ENCODE results near the gene SLC46A2. TPM values are rescaled to one million over a fixed set of nuclear protein-coding genes. Genes with fewer than 3 reads are reported as not detected.

SLC46A2 gene
- total and polyA plus RNA-seq, 2 of the 13 experiments (the other 11 are each of a cell fraction or from before 2014, with no cell fraction given), result not detected

- peak; percentile 98 for FAIRE-seq
- in situ Hi-C loops (cut with HindIII; ENCODE audit: extremely low pct_ligation_motif_present, low pct_unique_long_range_greater_than_20kb) (no loop called here), intact Hi-C loops (cut with micrococcal nuclease; ENCODE audit: unreplicated experiment) (no loop called here)
- peak; percentile 87 for DNase-seq (ENCODE audit: low spot score)
- Histone ChIP-seq H3K27me3 (ENCODE audit: control insufficient read depth in 1 of 2, insufficient read depth in 2 of 2, low read length in 2 of 2) (no peaks in the 10 kb centered on the region), H3K4me1 (ENCODE audit: insufficient read depth, low read length) (peaks cover 41% of the 10 kb centered on the region), H3K9me3 (ENCODE audit: low read length) (no peaks in the 10 kb centered on the region), H3K36me3 (replicated peaks in 1 of 2; ENCODE audit: control insufficient read depth in 1 of 2, insufficient read depth in 2 of 2, low read length in 2 of 2) (peaks cover 0 to 9% of the 10 kb centered on the region in 2 experiments; a peak in 3 of 5 replicates), H3K4me2 (ENCODE audit: low read depth, low read length) (peak overlapping the region; percentile 37; the same call in 1 of the 2 replicates), H3K79me2 (ENCODE audit: insufficient read depth, low read length) (no peaks in the 10 kb centered on the region), H4K20me1 (ENCODE audit: insufficient read depth, low read length) (no peaks in the 10 kb centered on the region), H3K4me3 (replicated peaks in 1 of 3; ENCODE audit: insufficient read depth in 1 of 3, low read depth in 2 of 3, low read length in 3 of 3) (no peak overlapping the region), H2AFZ (ENCODE audit: low read length) (no peak overlapping the region), H3K27ac (ENCODE audit: extremely low read length, insufficient read depth, low read length) (peak overlapping the region; percentile 51), H3K9ac (ENCODE audit: insufficient read depth, low read depth, low read length) (no peak overlapping the region)
- WGBS (ENCODE audit: low lambda C conversion rate), result 10% methylated on average over 5 of the region's 5 CpGs
- BruUV-seq (replicated peaks), result no TSS peak
- ChIA-PET CTCF (ENCODE audit: low intra/inter-chr PET ratio, low total read pairs) (interaction anchor here (1.1 kb wide), 1 partner anchor 25 kb away, joined by 4 read pairs; no protein-coding TSS in a partner anchor), POLR2A (interaction anchor here (0.7 kb wide), 1 partner anchor 281 kb away, joined by 3 read pairs; the partner anchor contains the start of gene SLC31A2)
- peak; percentile 98 for ATAC-seq
- no peak for TF ChIP-seq ZNF563 (CRISPR knock-in tag; IDR thresholded peaks at IDR 0.05)
- no peak for TF ChIP-seq NKX3-1 (CRISPR knock-in tag; IDR thresholded peaks at IDR 0.05)
- no peak for TF ChIP-seq ZNF276 (CRISPR knock-in tag; IDR thresholded peaks at IDR 0.05; ENCODE audit: low read depth)
- TF ChIP-seq, protein P1, sequence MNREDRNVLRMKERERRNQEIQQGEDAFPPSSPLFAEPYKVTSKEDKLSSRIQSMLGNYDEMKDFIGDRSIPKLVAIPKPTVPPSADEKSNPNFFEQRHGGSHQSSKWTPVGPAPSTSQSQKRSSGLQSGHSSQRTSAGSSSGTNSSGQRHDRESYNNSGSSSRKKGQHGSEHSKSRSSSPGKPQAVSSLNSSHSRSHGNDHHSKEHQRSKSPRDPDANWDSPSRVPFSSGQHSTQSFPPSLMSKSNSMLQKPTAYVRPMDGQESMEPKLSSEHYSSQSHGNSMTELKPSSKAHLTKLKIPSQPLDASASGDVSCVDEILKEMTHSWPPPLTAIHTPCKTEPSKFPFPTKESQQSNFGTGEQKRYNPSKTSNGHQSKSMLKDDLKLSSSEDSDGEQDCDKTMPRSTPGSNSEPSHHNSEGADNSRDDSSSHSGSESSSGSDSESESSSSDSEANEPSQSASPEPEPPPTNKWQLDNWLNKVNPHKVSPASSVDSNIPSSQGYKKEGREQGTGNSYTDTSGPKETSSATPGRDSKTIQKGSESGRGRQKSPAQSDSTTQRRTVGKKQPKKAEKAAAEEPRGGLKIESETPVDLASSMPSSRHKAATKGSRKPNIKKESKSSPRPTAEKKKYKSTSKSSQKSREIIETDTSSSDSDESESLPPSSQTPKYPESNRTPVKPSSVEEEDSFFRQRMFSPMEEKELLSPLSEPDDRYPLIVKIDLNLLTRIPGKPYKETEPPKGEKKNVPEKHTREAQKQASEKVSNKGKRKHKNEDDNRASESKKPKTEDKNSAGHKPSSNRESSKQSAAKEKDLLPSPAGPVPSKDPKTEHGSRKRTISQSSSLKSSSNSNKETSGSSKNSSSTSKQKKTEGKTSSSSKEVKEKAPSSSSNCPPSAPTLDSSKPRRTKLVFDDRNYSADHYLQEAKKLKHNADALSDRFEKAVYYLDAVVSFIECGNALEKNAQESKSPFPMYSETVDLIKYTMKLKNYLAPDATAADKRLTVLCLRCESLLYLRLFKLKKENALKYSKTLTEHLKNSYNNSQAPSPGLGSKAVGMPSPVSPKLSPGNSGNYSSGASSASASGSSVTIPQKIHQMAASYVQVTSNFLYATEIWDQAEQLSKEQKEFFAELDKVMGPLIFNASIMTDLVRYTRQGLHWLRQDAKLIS (CRISPR knock-in tag; IDR thresholded peaks at IDR 0.05), result no peak
- TF ChIP-seq ZNF775 (CRISPR knock-in tag; IDR thresholded peaks at IDR 0.05; ENCODE audit: borderline replicate concordance), result no peak
- 0 out of 2 replicates have a peak, but pooled peaks have one; percentile 31 for TF ChIP-seq IRF2 (CRISPR knock-in tag; IDR thresholded peaks at IDR 0.05)
- TF ChIP-seq GATAD1 (CRISPR knock-in tag; IDR thresholded peaks at IDR 0.05), result no peak
- no peak for TF ChIP-seq ZNF615 (CRISPR knock-in tag; IDR thresholded peaks at IDR 0.05; ENCODE audit: borderline replicate concordance)
- peak; percentile 58 for TF ChIP-seq TEAD3 (CRISPR knock-in tag; optimal IDR thresholded peaks at IDR 0.05; ENCODE audit: borderline replicate concordance)
- TF ChIP-seq, protein P2, sequence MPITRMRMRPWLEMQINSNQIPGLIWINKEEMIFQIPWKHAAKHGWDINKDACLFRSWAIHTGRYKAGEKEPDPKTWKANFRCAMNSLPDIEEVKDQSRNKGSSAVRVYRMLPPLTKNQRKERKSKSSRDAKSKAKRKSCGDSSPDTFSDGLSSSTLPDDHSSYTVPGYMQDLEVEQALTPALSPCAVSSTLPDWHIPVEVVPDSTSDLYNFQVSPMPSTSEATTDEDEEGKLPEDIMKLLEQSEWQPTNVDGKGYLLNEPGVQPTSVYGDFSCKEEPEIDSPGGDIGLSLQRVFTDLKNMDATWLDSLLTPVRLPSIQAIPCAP (CRISPR knock-in tag; IDR thresholded peaks at IDR 0.05; ENCODE audit: low read depth), result no peak
- TF ChIP-seq ETV6 (CRISPR knock-in tag; conservative IDR thresholded peaks at IDR 0.05), result no peak
- no peak; the same call in 1 of the 2 replicates for TF ChIP-seq SIX1 (CRISPR knock-in tag; IDR thresholded peaks at IDR 0.05; ENCODE audit: borderline replicate concordance)
- TF ChIP-seq, protein P3, sequence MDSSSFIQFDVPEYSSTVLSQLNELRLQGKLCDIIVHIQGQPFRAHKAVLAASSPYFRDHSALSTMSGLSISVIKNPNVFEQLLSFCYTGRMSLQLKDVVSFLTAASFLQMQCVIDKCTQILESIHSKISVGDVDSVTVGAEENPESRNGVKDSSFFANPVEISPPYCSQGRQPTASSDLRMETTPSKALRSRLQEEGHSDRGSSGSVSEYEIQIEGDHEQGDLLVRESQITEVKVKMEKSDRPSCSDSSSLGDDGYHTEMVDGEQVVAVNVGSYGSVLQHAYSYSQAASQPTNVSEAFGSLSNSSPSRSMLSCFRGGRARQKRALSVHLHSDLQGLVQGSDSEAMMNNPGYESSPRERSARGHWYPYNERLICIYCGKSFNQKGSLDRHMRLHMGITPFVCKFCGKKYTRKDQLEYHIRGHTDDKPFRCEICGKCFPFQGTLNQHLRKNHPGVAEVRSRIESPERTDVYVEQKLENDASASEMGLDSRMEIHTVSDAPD (CRISPR knock-in tag; IDR thresholded peaks at IDR 0.05), result no peak
- TF ChIP-seq ZBTB3 (CRISPR knock-in tag; IDR thresholded peaks at IDR 0.05; ENCODE audit: borderline replicate concordance, low read depth), result no peak
- TF ChIP-seq MXD4 (CRISPR knock-in tag; IDR thresholded peaks at IDR 0.05), result no peak
- peak; percentile 78 for TF ChIP-seq FOXA3 (CRISPR knock-in tag; IDR thresholded peaks at IDR 0.05)
- TF ChIP-seq ATM (IDR thresholded peaks at IDR 0.05; ENCODE audit: borderline replicate concordance), result no peak
Measured at GRCh38 chr9:112869917-112870316, 20.8 kb downstream of the SLC46A2 start.
